A549 (cell line): Measurements from ENCODE around the gene COA7.

Source experiments
- BHLHE40 ChIP-seq: IDR thresholded peaks from 2 replicates; pipeline ENCODE4 v1.6.1; 2012; ENCODE audit warnings: low read depth, low read length, inconsistent platforms
- CBX2 ChIP-seq: fragments of 200-600 bp; sonication (generic); IDR thresholded peaks from 2 replicates; pipeline ENCODE4 v1.6.1; 2016; ENCODE audit warnings: low read depth, mild to moderate bottlenecking, borderline replicate concordance
- CTCF ChIP-seq: fragments of >200 bp; sonication (Bioruptor Twin); formaldehyde crosslinking; IDR thresholded peaks from 3 replicates; pipeline ENCODE4 v1.5.1; 2016
- E2F6 ChIP-seq: IDR thresholded peaks from 2 replicates; pipeline ENCODE4 v1.6.1; 2012; ENCODE audit warnings: low read depth, borderline replicate concordance
- EP300 ChIP-seq, 2 experiments: fragments of >200 bp; sonication (Bioruptor Twin); formaldehyde crosslinking; IDR thresholded peaks; 2 replicates in 1 of 2; 3 replicates in 1 of 2; pipeline ENCODE4 v1.6.1; 2016 to 2017
- MAZ ChIP-seq: fragments of 150-350 bp; IDR thresholded peaks from 2 replicates; pipeline ENCODE4 v1.6.1; 2014; ENCODE audit warnings: antibody characterized with exemption, low read depth, low read length, borderline replicate concordance

- TF ChIP-seq E2F6: no peak
- TF ChIP-seq MAZ: no peak
- TF ChIP-seq CTCF: no peak
- TF ChIP-seq EP300 (IDR thresholded peaks at IDR 0.05): no peak
- no peak for TF ChIP-seq BHLHE40
- no peak for TF ChIP-seq CBX2
Observed at GRCh38 chr1:52706136-52706670, 8.1 kb upstream of the COA7 start.
